LNCaP clone FGC (cell line): ENCODE data around the gene RYK.

Experiments
- DNase-seq: peaks from one replicate; pipeline ENCODE4 v3.0.0-alpha.2; 2011; ENCODE audit warnings: low read depth
- H3K4me3 ChIP-seq: 2 replicates; pipeline ENCODE4 v1.5.1; 2011; ENCODE audit warnings: mild to moderate bottlenecking, low read depth, low read length, control low read depth
- TF ChIP-seq, protein P1 (sequence below): IDR thresholded peaks from 2 replicates; pipeline ENCODE4 v1.5.1; 2012; ENCODE audit warnings: mild to moderate bottlenecking; ENCODE audit not compliant: control insufficient read depth, insufficient read depth; ENCODE audit errors: extremely low read depth

Gene RYK

DNA sequence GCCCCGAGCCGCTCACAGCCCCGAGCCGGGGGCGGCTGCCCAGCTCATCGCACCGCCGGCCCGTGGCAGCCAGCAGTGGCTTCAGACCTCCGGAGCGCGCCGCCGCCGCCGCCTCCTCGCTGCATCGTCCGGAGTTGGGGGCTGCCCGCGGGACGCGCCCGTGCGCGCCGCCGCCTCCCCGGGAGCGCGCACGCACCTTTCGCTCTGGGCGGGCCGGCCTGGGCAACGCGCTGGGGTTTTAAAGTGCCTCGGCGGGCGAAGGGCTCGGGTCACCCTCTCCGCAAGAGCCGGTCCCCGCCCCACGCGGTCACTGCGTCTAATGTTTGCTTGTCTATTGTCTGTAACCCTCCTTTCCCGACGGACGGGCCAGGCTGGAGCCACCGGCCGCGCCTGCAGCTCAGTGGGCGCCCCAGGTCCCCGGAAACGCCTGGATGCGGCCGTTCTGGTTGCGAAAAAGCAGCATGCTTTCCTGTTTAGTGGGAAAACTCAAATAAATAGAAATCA is at the start of gene RYK:
Gene RYK, minus strand, starts transcription at position 143 of the 504 bp plus-strand sequence. CDS start 205 bp downstream, outside the sequence.
- peak within 1 kb of the TSS; percentile 60 for H3K4me3 ChIP-seq
- TF ChIP-seq, protein P1, sequence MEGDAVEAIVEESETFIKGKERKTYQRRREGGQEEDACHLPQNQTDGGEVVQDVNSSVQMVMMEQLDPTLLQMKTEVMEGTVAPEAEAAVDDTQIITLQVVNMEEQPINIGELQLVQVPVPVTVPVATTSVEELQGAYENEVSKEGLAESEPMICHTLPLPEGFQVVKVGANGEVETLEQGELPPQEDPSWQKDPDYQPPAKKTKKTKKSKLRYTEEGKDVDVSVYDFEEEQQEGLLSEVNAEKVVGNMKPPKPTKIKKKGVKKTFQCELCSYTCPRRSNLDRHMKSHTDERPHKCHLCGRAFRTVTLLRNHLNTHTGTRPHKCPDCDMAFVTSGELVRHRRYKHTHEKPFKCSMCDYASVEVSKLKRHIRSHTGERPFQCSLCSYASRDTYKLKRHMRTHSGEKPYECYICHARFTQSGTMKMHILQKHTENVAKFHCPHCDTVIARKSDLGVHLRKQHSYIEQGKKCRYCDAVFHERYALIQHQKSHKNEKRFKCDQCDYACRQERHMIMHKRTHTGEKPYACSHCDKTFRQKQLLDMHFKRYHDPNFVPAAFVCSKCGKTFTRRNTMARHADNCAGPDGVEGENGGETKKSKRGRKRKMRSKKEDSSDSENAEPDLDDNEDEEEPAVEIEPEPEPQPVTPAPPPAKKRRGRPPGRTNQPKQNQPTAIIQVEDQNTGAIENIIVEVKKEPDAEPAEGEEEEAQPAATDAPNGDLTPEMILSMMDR, result no peak
- DNase-seq, result peak; percentile 65

DNA sequence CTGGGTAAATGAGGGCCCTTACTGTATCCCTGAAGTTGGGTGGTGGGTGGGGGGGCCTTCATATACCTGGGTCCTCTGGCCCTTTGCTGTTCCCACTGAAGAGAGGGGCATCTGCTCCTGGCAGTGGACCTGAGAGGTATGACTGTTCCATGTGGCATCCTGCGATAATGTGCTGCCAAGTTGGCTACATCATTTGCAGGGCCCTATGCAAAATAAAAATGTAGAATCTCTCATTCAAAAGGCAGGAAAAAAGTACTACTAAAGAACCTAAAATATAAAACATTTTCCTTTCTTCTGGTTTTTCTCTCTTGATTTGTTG is 49.2 kb upstream of the RYK start:
- H3K4me3 ChIP-seq, result no peak overlapping the region
- TF ChIP-seq, protein P1, result no peak
- DNase-seq, result no peak

DNA sequence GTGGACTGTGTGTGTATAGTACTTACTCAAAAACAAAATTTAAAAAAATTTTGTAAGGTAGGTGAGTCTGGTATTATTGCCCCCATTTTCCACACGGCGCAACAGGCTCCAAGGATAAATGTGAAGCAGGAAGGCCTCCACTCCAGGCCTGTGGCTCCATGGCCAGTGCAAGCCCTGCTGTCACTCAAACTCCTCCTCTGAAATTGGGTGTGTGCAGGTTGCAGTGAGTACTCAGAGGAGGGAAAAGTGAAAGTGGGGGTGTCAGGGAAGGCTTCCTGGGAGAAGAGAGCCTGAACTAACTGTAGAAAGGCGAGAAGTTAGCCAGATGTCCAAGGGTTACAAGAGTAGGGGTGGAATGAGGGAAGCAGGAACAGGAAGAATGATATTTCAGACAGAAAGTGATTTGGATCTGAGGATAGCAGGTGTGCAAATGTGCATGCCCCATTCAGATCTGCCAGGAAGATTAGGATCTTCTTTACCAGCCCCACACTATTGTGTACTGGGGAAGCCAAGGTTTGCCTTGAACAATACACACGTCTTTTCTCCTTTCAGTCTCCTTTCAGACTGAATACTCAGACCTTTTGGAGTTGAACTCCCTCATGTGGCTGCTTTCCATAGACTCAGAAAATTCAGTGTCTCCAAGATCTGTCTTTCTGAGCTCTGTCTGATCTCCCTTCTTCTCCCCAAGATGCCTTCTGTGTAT is 48.7 kb upstream of the RYK start:
- TF ChIP-seq, protein P1, result peak; percentile 56
- no peak overlapping the region for H3K4me3 ChIP-seq
- no peak for DNase-seq

DNA sequence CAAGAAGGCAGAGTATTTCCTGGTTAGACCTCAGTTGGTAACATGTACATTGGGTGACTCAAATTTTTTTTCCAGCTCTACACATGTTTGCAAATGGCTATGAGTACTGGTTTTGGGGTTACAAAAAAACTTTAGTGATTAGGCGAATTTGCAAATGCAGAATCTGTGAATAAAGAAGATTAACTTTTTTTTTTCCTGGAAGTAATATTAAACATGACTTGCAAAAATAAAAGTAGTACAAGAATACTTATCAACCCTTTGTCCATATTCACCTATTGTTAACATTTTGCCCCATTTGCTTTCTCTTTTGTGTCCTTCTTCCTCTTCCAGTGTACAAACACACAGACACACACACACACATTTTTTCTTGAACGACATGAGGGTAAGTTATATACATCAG is 47.6 kb upstream of the RYK start:
- no peak for DNase-seq
- TF ChIP-seq, protein P1, result no peak
- H3K4me3 ChIP-seq, result no peak overlapping the region

DNA sequence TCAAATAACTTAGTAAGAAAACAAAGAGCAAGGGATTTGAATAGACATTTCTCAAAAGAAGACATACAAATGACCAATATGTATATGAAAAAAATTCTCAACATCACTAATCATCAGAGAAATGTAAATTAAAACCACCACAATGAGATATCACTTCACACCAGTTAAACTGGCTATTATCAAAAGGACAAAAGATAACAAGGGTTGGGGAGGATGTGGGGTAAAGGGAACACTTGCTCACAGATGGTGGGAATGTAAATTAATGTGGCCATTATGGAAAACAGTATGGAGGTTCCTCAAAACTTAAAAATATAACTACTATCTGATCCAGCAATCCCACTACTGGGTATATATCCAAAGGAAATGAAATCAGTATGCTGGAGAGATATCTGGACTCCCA is 46.0 kb upstream of the RYK start:
- no peak for DNase-seq
- TF ChIP-seq, protein P1, result no peak
- H3K4me3 ChIP-seq, result no peak overlapping the region

DNA sequence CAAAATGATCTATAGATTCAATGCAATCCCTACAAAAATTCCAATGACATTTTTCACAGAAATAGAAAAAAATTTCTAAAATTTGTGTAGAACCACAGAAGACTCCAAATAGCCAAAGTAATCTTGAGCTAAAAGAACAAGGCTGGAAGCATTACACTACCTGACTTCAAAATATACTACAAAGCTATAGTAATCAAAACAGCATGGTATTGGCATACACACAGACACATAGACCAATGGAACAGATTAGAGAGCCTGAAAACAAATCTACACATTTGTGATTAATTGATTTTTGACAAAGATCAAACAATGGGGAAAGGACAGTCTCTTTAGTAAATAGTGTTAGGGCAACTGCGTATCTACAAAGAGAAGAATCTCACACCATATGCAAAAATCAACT is 45.3 kb upstream of the RYK start:
- TF ChIP-seq, protein P1, result no peak

More for the DNA sequence above, 45.3 kb upstream of the RYK start:
- no peak overlapping the region for H3K4me3 ChIP-seq
- no peak for DNase-seq
